OCI-LY7 (cell line): Measurements from ENCODE around the gene INPP5A. TPM values are rescaled to one million over a fixed set of nuclear protein-coding genes. Genes with fewer than 3 reads are reported as not detected.

ENCODE experiments used
- BruUV-seq: library from RNA; stranded (reverse); fragments of 400-500 nt; replicated peaks from 2 replicates; lab custom pipeline; 2021; lab: Mats Ljungman, UMichigan
- CTCF ChIA-PET: fragments of 300-600 bp; sonication (Branson Sonifier 250); formaldehyde crosslinking; loops from one replicate; lab custom pipeline; 2022; ENCODE audit warnings: antibody characterized with exemption; ENCODE audit not compliant: unreplicated experiment; lab: Charles Lee
- POLR2A ChIA-PET: fragments of 300-600 bp; sonication (Branson Sonifier 250); formaldehyde crosslinking; loops from one replicate; lab custom pipeline; 2022; ENCODE audit warnings: antibody characterized with exemption; lab: Charles Lee
- DNase-seq: peaks from one replicate; pipeline ENCODE4 v3.0.0-alpha.2; 2015; ENCODE audit warnings: low spot score
- H2AFZ ChIP-seq: fragments of 200-600 bp; sonication (generic), shearing (Covaris generic); 2 replicates; pipeline ENCODE4 v1.6.1; 2014; ENCODE audit warnings: mild to moderate bottlenecking, antibody characterized with exemption, low read length, moderate library complexity
- H3K27ac ChIP-seq: fragments of 200-600 bp; sonication (generic); 2 replicates; pipeline ENCODE4 v1.5.1; 2014; ENCODE audit warnings: mixed run types, low read depth, mild to moderate bottlenecking, moderate library complexity, low read length, inconsistent platforms; ENCODE audit not compliant: poor library complexity, severe bottlenecking
- H3K36me3 ChIP-seq: fragments of 200-600 bp; sonication (generic); 2 replicates; pipeline ENCODE4 v1.6.1; 2014; ENCODE audit warnings: mild to moderate bottlenecking, antibody characterized with exemption, low read length, moderate library complexity, mixed read lengths; ENCODE audit not compliant: insufficient read depth
- H3K4me1 ChIP-seq: fragments of 200-600 bp; sonication (generic); 2 replicates; pipeline ENCODE4 v1.5.1; 2014; ENCODE audit warnings: mild to moderate bottlenecking, low read length; ENCODE audit not compliant: insufficient read depth, poor library complexity, severe bottlenecking
- H3K4me2 ChIP-seq: fragments of 200-600 bp; sonication (generic); 2 replicates; pipeline ENCODE4 v1.6.1; 2014; ENCODE audit warnings: mild to moderate bottlenecking, low read length
- H3K4me3 ChIP-seq: fragments of 200-600 bp; sonication (generic); 2 replicates; pipeline ENCODE4 v1.5.1; 2014; ENCODE audit warnings: mild to moderate bottlenecking, low read depth, low read length; ENCODE audit not compliant: poor library complexity, severe bottlenecking
- H3K79me2 ChIP-seq: fragments of 200-600 bp; sonication (generic); 2 replicates; pipeline ENCODE4 v1.6.1; 2016; ENCODE audit warnings: low read depth, mild to moderate bottlenecking, low read length, moderate library complexity, mixed read lengths; ENCODE audit not compliant: insufficient read depth
- H3K9me2 ChIP-seq: fragments of 200-600 bp; sonication (generic); 2 replicates; pipeline ENCODE4 v1.6.1; 2016; ENCODE audit warnings: mild to moderate bottlenecking, low read length, mixed read lengths; ENCODE audit not compliant: insufficient read depth
- H3K9me3 ChIP-seq: fragments of 200-600 bp; sonication (generic); 2 replicates; pipeline ENCODE4 v1.6.1; 2014; ENCODE audit warnings: mild to moderate bottlenecking, mixed run types, low read length, mixed read lengths
- H4K20me1 ChIP-seq: fragments of 200-600 bp; sonication (generic); 2 replicates; pipeline ENCODE4 v1.6.1; 2014; ENCODE audit warnings: mild to moderate bottlenecking, antibody characterized with exemption, low read length, moderate library complexity, mixed read lengths; ENCODE audit not compliant: insufficient read depth
- CTCF ChIP-seq: fragments of 200-600 bp; sonication (generic); conservative IDR thresholded peaks from 2 replicates; pipeline ENCODE4 v1.5.1; 2014; ENCODE audit warnings: mild to moderate bottlenecking, antibody characterized with exemption, low read length, moderate library complexity, mixed read lengths
- EZH2phosphoT487 ChIP-seq: fragments of 200-600 bp; sonication (generic); IDR thresholded peaks from 2 replicates; pipeline ENCODE4 v1.6.1; 2018; ENCODE audit warnings: low read depth, borderline replicate concordance, mild to moderate bottlenecking, mixed run types, antibody characterized with exemption, low read length, moderate library complexity, mixed read lengths
- intact Hi-C: fragments of 100-400 bp; cut with micrococcal nuclease; formaldehyde crosslinking; loops from one replicate; pipeline ENCODE4 v1.10.0; 2022; ENCODE audit not compliant: unreplicated experiment
- total RNA-seq, 2 experiments: library from RNA; depleted of rRNA in 1 of 2; stranded (reverse); fragments of >200 nt in 1 of 2; shearing (Covaris generic) in 1 of 2; gene quantifications; 2 replicates each; pipeline ENCODE4 v1.2.3, GENCODE V29; 2014 to 2022

Gene INPP5A
- total RNA-seq, 2 experiments from 2014 or later: 14.5 to 18.4 TPM

GRCh38 chr10:132697578-132698200, 160.1 kb downstream of the INPP5A start:
- ChIA-PET POLR2A (no interaction called here), CTCF (no interaction called here)
- no peaks in the 10 kb centered on the region for H3K9me2 ChIP-seq
- H2AFZ ChIP-seq: no peak overlapping the region
- H3K79me2 ChIP-seq: no peaks in the 10 kb centered on the region
- TF ChIP-seq EZH2phosphoT487 (no peak), CTCF (no peak)
- intact Hi-C loops: no loop called here
- H3K4me1 ChIP-seq: no peaks in the 10 kb centered on the region
- H3K4me3 ChIP-seq: no peak overlapping the region
- no peak for DNase-seq
- no peak overlapping the region for H3K27ac ChIP-seq
- no peaks in the 10 kb centered on the region for H3K9me3 ChIP-seq
- BruUV-seq: no TSS peak
- no peak overlapping the region for H3K4me2 ChIP-seq
- no peaks in the 10 kb centered on the region for H4K20me1 ChIP-seq
- H3K36me3 ChIP-seq: no peaks in the 10 kb centered on the region

- CTCF ChIA-PET: no interaction called here
- DNase-seq: no peak
- no peak overlapping the region for H3K27ac ChIP-seq
- no peaks in the 10 kb centered on the region for H3K4me1 ChIP-seq
- no peak overlapping the region for H2AFZ ChIP-seq
- no peak overlapping the region for H3K4me3 ChIP-seq
- no peaks in the 10 kb centered on the region for H3K9me3 ChIP-seq
- H4K20me1 ChIP-seq: no peaks in the 10 kb centered on the region
- H3K9me2 ChIP-seq: no peaks in the 10 kb centered on the region
- POLR2A ChIA-PET: no interaction called here
- no peaks in the 10 kb centered on the region for H3K79me2 ChIP-seq
- no TSS peak for BruUV-seq
- intact Hi-C loops: no loop called here
- H3K36me3 ChIP-seq: no peaks in the 10 kb centered on the region
- no peak overlapping the region for H3K4me2 ChIP-seq
- TF ChIP-seq EZH2phosphoT487 (no peak), CTCF (no peak)
Observed at GRCh38 chr10:132698211-132698751, 160.7 kb downstream of the INPP5A start.

DNA sequence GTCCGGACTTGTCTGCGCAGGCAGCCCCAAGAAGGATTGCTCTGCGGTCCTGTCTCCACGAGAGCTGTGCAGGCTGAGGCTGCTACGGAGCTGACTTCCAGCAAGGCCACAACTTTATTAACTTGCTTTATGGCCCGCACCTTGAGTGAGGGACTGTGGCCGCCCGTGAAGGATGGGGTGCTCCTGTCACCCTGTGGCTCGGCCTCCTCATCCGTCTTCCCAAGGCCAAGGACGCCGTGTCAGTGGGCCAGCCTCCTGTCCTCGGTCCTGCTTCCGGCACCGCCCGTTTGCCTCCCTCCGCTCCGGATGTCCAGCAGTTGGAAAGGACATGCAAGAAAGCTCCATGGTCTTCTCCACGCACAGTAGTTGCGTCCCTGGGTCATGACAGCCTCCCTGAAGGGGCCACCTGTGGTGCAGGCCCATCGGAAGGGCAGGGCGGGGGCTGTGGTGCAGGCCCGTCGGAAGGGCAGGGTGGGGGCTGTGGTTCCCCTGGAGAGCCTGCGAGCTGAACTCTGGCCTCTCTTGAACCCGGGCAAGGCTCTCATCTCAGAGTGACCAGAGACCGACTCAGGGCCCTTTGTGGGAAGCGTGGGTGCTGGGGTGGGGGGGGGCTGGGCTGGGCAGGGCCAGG, 161.3 kb downstream of the INPP5A start:
- H3K36me3 ChIP-seq: no peaks in the 10 kb centered on the region
- no peak overlapping the region for H3K27ac ChIP-seq
- no peak for DNase-seq
- no TSS peak for BruUV-seq
- POLR2A ChIA-PET: no interaction called here
- H3K9me3 ChIP-seq: no peaks in the 10 kb centered on the region
- no peak overlapping the region for H2AFZ ChIP-seq
- no peaks in the 10 kb centered on the region for H4K20me1 ChIP-seq
- intact Hi-C loops: no loop called here
- H3K9me2 ChIP-seq: no peaks in the 10 kb centered on the region
- no peaks in the 10 kb centered on the region for H3K79me2 ChIP-seq
- no peak overlapping the region for H3K4me2 ChIP-seq
- CTCF ChIA-PET: no interaction called here
- TF ChIP-seq EZH2phosphoT487 (no peak), CTCF (no peak)
- no peak overlapping the region for H3K4me3 ChIP-seq
- H3K4me1 ChIP-seq: no peaks in the 10 kb centered on the region
